HL-60/S4 treated with phorbol 12-myristate 13-acetate at 8.2 ng/mL for 4 days and 3 days (cell line): ENCODE results near the gene COL27A1.
"Not testable (repeated sequence)": the region's sequence is repeated elsewhere in the genome, so short reads cannot be mapped to it uniquely, and the experiment has no call there.

Source experiments
- in situ Hi-C: fragments of 300-500 bp; cut with MboI; formaldehyde crosslinking; loops from 2 replicates; pipeline ENCODE4 v1.15.0; 2022; ENCODE audit warnings: low sequenced_read_pairs

Gene COL27A1

DNA sequence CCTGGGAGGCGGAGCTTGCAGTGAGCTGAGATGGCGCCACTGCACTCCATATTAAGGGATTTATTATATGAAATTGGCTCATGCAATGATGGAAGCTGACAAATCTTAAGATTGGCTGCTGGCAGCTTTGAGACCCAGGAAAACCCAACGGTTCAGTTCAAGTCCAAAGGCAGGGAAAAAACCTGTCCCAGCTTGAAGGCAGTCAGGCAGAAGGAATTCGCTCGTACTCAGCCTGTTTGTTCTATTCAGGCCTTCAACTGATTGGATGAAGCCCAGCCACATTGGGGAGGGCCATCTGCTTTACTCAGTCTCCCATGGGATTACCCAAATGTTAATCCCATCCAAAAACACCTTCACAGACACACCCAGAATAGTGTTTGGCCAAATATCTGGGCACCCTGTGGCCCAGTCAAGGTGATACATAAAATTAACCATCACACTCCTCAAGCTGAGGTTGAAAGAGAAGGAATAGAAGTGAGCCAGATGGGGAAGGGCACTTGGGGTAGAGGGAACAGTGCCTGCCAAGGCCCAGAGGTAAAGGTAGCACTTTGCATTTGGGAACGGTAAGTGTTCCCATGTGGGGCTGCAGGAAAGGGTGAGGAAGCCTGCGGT lies 159.0 kb downstream of the COL27A1 start:
- in situ Hi-C loops, result no loop called here

DNA sequence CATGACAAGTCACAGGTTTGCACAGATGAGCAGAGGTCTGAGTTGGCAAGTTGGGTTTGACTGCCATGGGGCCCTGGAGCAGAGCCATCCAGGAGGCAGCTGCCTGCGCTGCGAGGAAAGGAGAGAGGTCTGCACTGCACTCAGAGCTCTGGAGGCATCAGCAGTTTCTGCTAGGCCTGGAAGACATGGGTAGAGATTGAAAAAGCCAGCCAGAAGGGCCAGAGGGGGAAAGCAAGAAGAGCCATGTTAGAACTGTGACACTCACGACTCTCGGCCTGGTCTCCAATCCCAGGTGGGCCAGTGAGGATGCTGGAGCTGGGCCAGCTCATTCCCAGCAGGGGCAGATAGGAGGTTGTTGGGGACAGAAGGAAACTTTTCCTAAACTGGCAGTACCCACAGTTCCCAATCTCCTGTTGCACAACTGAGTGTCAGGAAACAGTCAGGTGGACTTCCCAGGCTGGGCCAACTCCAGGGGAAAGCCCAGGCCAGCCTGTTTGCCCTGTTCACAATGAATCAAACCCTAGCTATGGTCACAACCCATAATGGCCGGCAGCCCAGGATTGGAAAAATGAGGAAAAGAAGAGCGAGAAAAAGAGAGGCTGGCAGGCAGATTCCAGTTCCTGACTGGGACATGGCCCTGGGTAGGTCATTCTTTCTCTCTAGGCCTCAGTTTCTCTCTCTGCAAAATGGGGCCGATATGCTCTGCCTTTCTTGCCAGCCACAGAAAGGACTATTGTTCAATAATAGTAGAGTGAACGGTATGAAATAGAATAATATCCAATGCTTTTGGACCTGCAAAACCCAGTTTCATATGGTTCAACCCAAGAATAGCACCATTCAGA lies 159.8 kb downstream of the COL27A1 start:
- in situ Hi-C loops, result no loop called here

DNA sequence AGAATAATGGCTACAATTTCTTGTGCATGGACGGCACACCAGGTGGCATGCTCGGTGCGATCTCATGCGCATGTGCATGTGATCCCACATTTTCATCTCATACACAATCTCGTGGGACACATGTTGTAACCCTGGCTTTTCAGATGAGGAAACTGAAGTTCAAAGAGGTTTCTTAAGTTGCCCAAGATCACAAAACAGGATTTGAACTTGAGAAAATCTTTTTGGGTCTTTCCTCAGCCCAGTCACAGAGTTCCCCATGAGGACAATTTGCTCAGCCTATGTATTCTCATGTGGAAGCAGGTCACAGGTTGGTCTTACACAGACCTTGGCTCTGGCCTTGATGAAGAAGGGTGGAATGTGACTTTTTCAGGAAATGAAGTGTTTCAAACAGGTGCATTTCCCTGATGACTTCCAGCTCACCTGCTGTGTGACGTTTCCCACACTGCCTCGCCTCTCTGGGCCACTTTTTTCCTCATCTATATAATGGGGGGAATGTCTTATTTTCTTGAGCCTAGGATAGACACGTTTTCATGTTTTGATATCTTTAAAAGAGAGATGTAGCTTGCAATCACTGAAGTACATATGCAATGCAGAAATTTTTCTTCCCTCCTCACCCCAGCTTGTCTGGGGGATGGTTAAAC lies 160.5 kb downstream of the COL27A1 start:
- in situ Hi-C loops, result no loop called here

DNA sequence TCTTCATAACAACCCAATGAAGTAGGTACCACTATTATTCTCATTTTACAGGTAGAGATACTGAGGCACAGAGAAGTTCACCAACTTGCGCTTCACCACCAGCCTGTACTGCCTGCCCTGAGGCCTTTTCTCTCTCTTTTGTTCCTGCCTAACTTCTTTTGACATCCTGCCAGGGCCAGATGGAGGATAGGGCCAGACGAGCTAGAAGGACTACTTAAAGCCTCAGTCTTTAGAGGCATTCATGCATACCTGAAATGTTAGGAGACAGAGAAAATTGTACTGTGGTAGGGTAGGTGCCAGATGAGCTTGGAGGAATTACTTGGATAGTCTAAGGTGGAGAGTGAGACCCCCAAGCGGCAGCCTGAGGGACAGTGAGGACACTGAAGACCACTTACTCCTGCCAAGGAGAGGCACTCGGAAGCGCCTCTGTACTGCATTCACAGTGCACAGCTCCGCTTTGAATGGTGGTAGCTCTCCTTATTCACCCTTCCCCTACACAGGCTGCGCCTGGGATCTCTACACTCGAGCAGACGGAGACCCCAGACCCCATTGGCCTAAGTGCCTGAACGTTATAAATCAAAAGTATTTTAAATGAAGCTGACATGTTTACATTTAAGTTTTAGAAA lies 161.4 kb downstream of the COL27A1 start:
- in situ Hi-C loops, result no loop called here

DNA sequence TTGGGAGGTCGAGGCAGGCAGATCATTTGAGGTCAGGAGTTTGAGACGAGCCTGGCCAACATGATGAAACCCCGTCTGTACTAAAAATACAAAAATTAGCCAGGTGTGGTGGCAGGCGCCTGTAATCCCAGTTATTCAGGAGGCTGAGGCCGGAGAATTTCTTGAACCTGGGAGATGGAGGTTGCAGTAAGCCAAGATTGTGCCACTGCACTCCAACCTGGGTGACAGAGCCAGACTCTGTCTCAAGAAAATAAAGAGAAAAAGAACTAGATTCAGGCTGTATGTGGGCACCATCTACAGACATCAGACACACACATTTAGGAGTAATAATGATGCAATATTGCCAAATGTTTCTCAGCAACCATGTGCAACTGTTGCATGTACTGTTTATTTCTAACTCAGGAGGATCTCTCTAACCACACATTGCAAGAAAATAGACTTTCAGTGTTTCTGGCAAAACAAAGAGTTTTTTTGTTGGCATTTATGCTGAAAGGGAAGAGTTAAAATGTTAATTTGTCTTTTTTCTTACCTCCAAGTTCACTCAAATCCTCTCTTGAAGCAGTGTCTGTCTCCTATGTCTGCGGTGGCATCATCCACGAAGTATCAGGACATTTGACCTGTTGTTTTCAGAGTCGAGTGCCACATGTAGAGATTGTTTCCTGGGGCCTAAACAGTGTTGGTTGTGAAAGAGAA lies 162.5 kb downstream of the COL27A1 start:
- in situ Hi-C loops, result no loop called here

DNA sequence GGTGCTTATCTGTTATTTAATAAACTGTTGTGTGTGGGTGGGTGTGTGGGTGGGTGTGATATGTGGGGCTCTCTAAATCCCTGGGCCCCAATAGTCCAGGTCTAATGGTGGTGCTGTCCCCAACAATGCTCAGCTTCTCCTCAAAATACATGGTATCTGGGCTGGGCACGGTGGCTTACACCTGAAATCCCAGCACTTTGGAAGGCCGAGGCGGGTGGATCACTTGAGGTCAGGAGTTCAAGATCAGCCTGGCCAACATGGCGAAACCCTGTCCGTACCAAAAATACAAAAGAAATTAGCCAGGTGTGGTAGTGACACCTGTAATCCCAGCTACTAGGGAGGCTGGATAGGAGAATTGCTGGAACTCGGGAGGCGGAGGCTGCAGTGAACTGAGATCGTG lies 163.1 kb downstream of the COL27A1 start:
- in situ Hi-C loops, result no loop called here

DNA sequence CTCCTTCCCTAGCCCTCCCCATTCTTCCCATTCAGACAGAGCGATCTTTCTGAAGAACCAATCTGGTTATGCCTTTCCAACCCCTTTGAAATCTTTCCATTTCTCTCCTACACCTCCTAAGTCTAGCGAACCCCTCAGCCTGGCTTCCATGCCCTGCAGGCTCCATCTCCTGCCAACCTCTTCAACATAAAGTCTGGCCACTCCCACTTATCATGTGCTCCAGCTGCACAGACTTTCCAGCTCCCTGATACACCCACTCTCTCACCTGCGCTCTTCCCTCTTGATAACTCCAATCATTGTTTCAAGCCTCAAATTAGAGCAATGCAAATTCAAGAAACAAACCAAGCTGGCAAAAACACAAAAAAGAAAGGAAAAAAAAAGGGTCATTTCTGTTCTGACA lies 163.8 kb downstream of the COL27A1 start:
- in situ Hi-C loops, result no loop called here

DNA sequence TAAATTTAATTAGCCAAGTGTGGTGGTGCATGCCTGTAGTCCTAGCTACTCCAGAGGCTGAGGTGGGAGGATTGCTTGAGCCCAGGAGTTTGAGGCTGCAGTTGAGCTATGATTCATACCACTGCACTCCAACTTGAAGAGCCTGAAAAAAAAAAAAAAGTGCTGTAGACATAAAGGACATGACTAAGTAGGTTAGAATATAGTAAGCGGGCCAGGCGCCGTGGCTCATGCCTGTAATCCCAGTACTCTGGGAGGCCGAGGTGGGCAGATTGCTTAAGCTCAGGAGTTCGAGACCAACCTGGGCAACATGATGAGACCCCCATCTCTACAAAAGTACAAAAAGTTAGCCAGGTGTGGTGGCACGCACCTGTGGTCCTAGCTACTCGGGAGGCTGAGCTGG lies 165.4 kb downstream of the COL27A1 start:
- in situ Hi-C loops, result not testable (repeated sequence)

DNA sequence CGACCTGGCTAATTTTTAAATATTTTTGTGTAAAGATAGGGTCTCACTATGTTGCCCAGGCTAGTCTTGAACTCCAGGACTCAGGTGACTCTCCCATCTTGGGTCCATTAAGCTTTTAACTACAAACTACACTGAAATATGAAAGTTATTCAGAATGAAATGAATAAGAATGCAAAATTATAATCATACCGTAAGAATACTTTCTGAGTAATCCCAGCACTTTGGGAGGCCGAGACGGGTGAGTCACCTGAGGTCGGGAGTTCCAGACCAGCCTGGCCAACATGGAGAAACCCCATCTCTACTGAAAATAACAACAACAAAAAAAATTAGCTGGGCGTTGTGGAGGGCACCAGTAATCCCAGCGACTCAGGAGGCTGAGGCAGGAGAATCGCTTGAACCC lies 166.4 kb downstream of the COL27A1 start:
- in situ Hi-C loops, result no loop called here

DNA sequence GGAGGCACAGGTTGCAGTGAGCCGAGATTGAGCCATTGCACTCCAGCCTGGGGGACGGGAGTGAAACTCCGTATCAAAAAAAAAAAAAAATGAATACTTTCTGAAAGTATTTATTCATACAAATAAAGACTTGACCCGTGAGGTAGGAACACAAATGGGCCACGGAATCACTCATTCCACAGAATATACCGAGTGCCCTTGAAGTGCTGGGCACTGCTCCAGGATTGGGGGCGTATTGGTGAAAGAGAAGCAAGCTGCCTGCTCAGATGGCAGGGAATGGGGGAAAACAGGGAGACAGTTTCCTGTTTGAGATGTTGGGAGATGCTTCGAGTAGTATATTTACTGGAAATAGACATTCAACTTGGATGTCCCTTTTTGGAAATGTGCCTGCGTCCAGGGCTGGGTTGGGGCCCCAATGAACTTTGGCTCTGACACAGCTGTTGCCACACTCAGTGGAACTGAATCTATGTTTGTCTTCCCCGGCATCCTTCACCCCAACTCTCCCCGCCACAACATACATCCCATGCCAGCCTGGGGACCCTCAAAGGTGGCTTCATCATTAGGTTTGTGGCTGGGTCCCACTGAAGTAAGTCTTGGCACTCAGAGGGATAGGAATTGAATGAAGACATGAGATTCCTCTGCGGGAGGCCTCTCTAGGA lies 167.0 kb downstream of the COL27A1 start:
- in situ Hi-C loops, result not testable (repeated sequence)

DNA sequence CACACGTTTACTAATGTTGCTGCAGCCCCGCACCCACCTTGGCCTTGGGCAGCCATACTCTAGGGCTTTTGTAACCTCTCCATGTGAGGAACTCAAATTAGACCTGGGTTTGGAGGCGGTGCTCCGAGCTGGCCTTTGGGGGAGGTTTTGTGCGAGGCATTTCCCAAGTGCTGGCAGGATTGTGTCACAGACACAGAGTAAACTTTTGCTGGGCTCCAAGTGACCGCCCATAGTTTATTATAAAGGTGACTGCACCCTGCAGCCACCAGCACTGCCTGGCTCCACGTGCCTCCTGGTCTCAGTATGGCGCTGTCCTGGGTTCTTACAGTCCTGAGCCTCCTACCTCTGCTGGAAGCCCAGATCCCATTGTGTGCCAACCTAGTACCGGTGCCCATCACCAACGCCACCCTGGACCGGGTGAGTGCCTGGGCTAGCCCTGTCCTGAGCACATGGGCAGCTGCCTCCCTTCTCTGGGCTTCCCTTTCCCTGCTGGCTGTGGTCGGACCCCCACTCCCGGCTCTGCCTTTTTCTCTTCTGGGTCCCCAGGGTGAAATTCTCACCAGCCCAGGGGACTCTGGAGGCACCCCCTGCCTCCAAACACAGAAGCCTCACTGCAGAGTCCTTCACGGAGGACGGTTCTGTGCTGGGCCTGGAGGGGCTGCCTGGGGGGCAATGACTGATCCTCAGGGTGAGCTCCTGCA lies 167.6 kb downstream of the COL27A1 start, which contains the start of gene ORM1:
Gene ORM1 (plus strand): TSS at position 268 of the 701 bp plus-strand sequence. CDS start 36 bp downstream, at position 304.
- in situ Hi-C loops, result not testable (repeated sequence)

DNA sequence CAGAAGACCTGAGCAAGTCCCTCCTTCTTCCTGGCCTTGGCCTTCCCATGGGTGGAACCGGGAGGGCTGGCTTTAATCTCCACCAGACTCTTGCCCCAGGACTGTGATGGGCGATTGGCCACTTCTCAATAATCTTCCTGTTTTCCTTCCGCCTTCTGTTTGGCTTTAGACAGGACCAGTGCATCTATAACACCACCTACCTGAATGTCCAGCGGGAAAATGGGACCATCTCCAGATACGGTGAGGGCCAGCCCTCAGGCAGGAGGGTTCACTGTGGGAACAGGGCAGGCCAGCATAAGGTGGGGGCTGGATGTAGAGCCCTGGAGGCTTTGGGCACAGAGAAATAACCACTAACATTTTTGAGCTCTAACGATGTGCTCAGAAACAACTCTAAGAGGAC lies 168.5 kb downstream of the COL27A1 start:
- in situ Hi-C loops, result not testable (repeated sequence)

DNA sequence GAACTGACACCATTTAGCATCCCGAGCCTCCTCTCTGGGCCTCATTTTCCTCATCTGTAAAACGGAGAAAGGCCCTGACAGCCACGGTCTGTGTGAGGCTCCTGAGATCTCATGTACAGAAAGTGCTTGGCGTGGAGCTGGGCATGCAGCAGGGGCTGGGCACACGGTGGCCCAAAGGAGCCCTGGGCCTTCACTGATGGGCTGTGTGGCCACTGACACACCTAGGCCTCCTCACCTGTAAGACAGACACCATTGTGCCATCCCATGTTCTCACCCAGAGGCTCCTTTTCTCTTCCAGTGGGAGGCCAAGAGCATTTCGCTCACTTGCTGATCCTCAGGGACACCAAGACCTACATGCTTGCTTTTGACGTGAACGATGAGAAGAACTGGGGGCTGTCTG lies 169.2 kb downstream of the COL27A1 start:
- in situ Hi-C loops, result no loop called here

DNA sequence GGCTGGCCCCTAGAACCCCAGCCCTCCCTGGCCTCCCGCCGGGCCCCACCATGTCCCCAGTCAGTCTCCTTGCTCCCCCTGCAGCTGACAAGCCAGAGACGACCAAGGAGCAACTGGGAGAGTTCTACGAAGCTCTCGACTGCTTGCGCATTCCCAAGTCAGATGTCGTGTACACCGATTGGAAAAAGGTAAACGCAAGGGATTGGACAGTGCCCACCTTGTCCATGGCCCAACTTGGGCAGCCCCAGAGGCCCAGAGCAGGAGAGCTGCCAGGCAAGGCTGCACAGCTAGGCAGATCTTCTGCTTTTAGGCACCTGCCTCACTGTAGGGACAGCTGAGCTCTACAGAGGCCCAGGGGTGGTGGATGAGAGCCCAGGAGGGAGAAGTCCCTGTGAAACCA lies 169.6 kb downstream of the COL27A1 start:
- in situ Hi-C loops, result not testable (repeated sequence)

DNA sequence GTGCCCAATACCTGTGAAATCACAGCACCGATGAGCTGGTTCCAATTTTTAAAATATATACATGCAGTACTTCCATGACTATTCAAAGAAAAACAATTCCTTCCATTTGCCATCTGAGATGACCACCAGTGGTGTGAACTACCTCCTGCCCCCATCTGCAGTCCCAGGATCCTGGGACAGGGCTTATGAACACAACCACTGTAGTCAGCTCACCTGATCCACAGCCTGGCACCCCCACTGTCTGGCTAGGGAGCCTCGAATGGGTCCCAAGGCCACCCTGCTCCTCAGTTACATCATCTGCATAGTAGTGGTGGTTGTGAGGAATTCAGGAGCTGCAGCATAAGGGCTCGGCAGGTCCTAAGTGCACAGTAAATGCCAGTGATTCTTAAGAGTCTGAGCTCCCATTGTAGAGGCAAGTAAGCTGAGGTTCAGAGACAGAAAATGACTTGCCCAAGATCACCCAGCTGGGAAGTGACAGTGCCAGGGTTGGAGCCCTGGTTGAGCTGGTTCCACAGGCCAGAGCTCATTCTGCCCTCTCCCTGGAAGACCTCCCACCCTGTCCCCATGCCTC lies 170.4 kb downstream of the COL27A1 start:
- in situ Hi-C loops, result not testable (repeated sequence)

DNA sequence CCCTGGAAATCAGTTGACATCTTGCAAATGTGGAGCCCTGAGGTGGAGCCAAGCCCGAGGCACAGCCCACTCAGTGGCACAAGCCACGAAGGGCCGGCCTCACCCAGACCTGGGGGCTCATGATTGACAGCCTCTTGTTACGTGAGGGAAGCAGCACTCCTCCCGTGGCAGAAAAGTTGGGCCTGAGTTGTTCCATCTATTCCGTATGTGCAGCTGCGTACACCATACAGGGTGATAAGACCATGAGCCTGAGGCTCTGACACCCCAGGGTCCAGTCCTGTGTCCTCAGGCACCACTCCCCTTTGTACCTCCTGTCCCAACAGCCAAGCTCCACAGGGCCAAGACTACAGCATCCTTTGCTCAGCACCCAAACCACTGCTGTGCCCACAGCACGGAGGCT lies 172.4 kb downstream of the COL27A1 start:
- in situ Hi-C loops, result no loop called here

DNA sequence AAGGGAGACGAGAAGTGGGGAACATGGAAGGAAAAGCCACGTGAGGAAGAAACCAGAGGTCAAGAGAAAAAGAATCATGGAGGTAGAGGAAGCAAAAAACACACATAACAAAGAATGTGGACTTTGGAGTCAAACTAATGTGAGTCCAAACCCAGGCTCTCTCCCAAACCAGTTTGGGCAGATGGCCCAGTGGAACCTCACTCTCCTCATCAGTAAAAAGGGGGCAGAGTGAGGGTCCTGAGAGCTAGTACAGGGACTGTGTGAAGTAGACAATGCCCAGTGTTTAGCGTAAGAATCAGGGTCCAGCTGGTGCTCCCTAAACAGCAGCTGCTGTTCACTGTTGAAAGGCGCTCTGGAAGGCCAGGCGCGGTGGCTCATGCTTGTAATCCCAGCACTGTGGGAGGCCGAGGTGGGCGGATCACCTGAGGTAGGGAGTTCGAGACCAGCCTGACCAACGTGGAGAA lies 173.1 kb downstream of the COL27A1 start:
- in situ Hi-C loops, result not testable (repeated sequence)

DNA sequence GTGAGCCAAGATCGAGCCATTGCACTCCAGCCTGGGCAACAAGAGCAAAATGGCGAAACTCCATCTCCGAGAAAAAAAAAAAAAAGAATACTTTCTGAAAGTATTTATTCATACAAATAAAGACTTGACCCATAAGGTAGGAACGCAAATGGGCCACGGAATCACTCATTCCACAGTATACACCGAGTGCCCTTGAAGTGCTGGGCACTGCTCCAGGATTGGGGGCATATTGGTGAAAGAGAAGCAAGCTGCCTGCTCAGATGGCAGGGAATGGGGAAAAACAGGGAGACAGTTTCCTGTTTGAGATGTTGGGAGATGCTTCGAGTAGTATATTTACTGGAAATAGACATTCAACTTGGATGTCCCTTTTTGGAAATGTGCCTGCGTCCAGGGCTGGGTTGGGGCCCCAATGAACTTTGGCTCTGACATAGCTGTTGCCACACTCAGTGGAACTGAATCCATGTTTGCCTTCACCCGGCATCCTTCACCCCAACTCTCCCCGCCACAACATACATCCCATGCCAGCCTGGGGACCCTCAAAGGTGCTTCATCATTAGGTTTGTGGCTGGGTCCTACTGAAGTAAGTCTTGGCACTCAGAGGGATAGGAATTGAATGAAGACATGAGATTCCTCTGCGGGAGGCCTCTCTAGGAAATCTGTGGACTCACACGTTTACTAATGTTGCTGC lies 173.7 kb downstream of the COL27A1 start:
- in situ Hi-C loops, result not testable (repeated sequence)

DNA sequence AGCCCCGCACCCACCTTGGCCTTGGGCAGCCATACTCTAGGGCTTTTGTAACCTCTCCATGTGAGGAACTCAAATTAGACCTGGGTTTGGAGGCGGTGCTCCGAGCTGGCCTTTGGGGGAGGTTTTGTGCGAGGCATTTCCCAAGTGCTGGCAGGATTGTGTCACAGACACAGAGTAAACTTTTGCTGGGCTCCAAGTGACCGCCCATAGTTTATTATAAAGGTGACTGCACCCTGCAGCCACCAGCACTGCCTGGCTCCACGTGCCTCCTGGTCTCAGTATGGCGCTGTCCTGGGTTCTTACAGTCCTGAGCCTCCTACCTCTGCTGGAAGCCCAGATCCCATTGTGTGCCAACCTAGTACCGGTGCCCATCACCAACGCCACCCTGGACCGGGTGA lies 174.3 kb downstream of the COL27A1 start, which contains the start of gene ORM2:
Gene ORM2 (plus strand): TSS at position 245 of the 398 bp plus-strand sequence. CDS start 36 bp downstream, at position 281.
- in situ Hi-C loops, result not testable (repeated sequence)
